Measurements from ENCODE around the gene UBE2G2.

- TF ChIP-seq CTCF (IDR thresholded peaks at IDR 0.05) = no peak
- TF ChIP-seq POLR2A (IDR thresholded peaks at IDR 0.05) = no peak
- no peak for TF ChIP-seq POLR2AphosphoS5 (IDR thresholded peaks at IDR 0.05)
Observed at GRCh38 chr21:44728716-44729115, 72.9 kb downstream of the UBE2G2 start.

All from prostate gland (tissue), 2 donors.